Nephron (organoid): ENCODE data around the gene EI24.
"Not testable (repeated sequence)": the region's sequence is repeated elsewhere in the genome, so short reads cannot be mapped to it uniquely, and the experiment has no call there.

ENCODE experiments used
- H3K27ac Mint-ChIP-seq, 3 experiments: 2 replicates each; pipeline ENCODE4 v1.8.0; 2020; ENCODE audit warnings: mixed read lengths in 3 of 3, mild to moderate bottlenecking in 2 of 3, moderate library complexity in 1 of 3
- H3K27me3 Mint-ChIP-seq: 2 replicates; pipeline ENCODE4 v1.8.0; 2021; ENCODE audit warnings: low read depth, mild to moderate bottlenecking, moderate library complexity, mixed read lengths
- H3K36me3 Mint-ChIP-seq: 2 replicates; pipeline ENCODE4 v1.8.0; 2020; ENCODE audit warnings: low read depth, mixed read lengths
- H3K4me1 Mint-ChIP-seq: 2 replicates; pipeline ENCODE4 v1.8.0; 2020; ENCODE audit warnings: mixed read lengths
- H3K4me3 Mint-ChIP-seq, 3 experiments: 2 replicates each; pipeline ENCODE4 v1.8.0; 2020; ENCODE audit warnings: mild to moderate bottlenecking in 3 of 3, mixed read lengths in 3 of 3, moderate library complexity in 2 of 3
- H3K9me3 Mint-ChIP-seq: 2 replicates; pipeline ENCODE4 v1.8.0; 2020; ENCODE audit warnings: mixed read lengths
- CTCF ChIP-seq, 3 experiments: fragments of 200-600 bp; sonication (generic); IDR thresholded peaks; one replicate each; pipeline ENCODE4 v1.5.0; 2021; ENCODE audit warnings: antibody characterized with exemption in 3 of 3; ENCODE audit not compliant: unreplicated experiment in 3 of 3

Gene EI24

DNA sequence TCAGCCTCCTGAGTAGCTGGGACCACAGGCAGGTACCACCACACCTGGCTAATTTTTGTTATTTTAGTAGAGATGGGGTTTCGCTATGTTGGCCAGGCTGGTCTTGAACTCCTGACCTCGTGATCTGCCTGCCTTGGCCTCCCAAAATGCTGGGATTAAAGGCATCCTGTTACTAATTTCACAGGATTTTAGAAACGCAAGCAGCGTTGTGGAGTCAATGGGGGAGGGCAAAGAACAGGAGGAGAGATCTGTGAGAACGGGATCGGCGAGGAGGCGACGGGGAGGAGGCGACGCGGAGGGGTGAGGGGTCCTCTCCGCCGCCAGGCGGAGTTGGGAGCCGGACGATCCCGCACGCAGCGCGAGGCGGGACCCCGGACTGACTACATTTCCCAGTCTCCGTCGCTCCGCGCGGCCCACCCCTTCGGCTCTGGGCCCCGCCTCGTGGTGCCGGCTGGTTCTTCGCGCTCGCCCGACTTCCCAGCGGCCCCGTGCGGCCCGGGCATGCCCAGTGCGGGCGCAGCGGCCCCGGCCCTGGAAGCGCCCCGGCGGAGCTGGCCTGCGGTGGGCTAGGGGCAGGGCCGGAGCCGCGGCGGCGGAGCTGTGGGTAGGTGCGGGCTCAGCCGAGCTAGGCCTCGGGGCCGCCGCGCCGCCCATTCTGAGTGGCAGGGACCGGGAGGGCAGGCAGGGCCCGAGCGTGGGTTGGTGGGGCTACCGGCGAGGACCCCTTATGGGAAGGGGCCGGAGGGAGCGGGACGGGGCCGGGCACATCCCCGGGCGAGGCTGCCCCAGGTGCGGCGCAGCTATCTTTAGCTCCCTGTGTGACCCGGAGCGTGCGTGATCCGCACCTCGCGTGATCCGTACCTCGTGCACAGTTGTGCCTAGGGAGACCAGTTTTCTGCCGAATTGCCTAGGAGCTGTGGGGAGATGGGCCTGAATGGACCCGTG lies at the start of gene EI24:
Gene EI24, plus strand, starts transcription at position 508 of the 945 bp plus-strand sequence. CDS start 3,051 bp downstream, outside the sequence.
- peaks cover 16% of the 10 kb centered on the region for H3K4me1 Mint-ChIP-seq
- peaks cover 4% of the 10 kb centered on the region for H3K27me3 Mint-ChIP-seq
- H3K36me3 Mint-ChIP-seq: peaks cover 13% of the 10 kb centered on the region
- H3K4me3 Mint-ChIP-seq: peak within 1 kb of the TSS; percentile 88 to 97 (median 94)
- no peaks in the 10 kb centered on the region for H3K9me3 Mint-ChIP-seq
- peak; percentile 78 to 85 (median 80) for TF ChIP-seq CTCF (IDR thresholded peaks at IDR 0.05; ENCODE audit: unreplicated experiment in 3 of 3)
- H3K27ac Mint-ChIP-seq: peak within 1 kb of the TSS in 2 of 3 experiments; percentile 69 to 87

GRCh38 chr11:125519860-125520834 lies 49.1 kb upstream of the EI24 start:
- Mint-ChIP-seq H3K36me3 (no peaks in the 10 kb centered on the region), H3K27me3 (no peaks in the 10 kb centered on the region), H3K4me3 (no peak overlapping the region), H3K4me1 (peaks cover 13% of the 10 kb centered on the region), H3K27ac (no peak overlapping the region), H3K9me3 (peaks cover 7% of the 10 kb centered on the region)
- no peak for TF ChIP-seq CTCF (IDR thresholded peaks at IDR 0.05; ENCODE audit: unreplicated experiment in 3 of 3)

- Mint-ChIP-seq H3K27ac (no peak overlapping the region), H3K4me3 (no peak overlapping the region)
Observed at GRCh38 chr11:125525303-125525702, 44.0 kb upstream of the EI24 start.

DNA sequence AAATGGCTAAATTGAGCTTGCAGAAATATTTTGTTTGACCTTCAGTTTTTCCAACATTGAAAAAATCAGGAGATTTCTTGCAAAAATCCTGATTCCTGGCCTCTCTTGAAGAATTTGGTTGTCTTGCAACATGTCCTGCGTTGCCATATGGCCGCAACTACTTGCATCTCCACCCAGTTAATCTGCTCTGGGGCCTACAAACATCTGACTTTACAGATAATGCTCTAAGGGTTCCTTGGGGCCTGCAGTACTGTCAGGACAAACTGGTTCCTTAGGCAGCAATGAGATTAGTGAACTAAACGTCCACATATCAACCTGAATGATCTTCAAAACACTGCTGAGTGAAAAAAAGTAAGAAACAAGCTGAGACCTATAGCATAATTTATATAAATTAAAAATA lies 36.6 kb upstream of the EI24 start:
- Mint-ChIP-seq H3K36me3 (no peaks in the 10 kb centered on the region), H3K9me3 (no peaks in the 10 kb centered on the region), H3K4me3 (no peak overlapping the region), H3K4me1 (no peaks in the 10 kb centered on the region), H3K27ac (no peak overlapping the region), H3K27me3 (peaks cover 5% of the 10 kb centered on the region)
- no peak for TF ChIP-seq CTCF (IDR thresholded peaks at IDR 0.05; ENCODE audit: unreplicated experiment in 3 of 3)

More at GRCh38 chr11:125525303-125525702, 44.0 kb upstream of the EI24 start:
- Mint-ChIP-seq H3K27me3 (no peaks in the 10 kb centered on the region), H3K9me3 (no peaks in the 10 kb centered on the region), H3K36me3 (no peaks in the 10 kb centered on the region), H3K4me1 (no peaks in the 10 kb centered on the region)
- TF ChIP-seq CTCF (IDR thresholded peaks at IDR 0.05; ENCODE audit: unreplicated experiment in 3 of 3): no peak

- Mint-ChIP-seq H3K36me3 (no peaks in the 10 kb centered on the region), H3K4me3 (no peak overlapping the region), H3K4me1 (no peaks in the 10 kb centered on the region), H3K9me3 (no peaks in the 10 kb centered on the region), H3K27ac (no peak overlapping the region), H3K27me3 (peaks cover 3% of the 10 kb centered on the region)
- no peak for TF ChIP-seq CTCF (IDR thresholded peaks at IDR 0.05; ENCODE audit: unreplicated experiment in 3 of 3)
Observed at GRCh38 chr11:125535585-125535984, 33.7 kb upstream of the EI24 start.

GRCh38 chr11:125536834-125537233 lies 32.4 kb upstream of the EI24 start:
- H3K4me3 Mint-ChIP-seq, H3K27ac Mint-ChIP-seq, H3K4me1 Mint-ChIP-seq, H3K9me3 Mint-ChIP-seq, H3K36me3 Mint-ChIP-seq, H3K27me3 Mint-ChIP-seq: not testable (repeated sequence)
